Measurements from ENCODE around the gene NEO1.

DNA sequence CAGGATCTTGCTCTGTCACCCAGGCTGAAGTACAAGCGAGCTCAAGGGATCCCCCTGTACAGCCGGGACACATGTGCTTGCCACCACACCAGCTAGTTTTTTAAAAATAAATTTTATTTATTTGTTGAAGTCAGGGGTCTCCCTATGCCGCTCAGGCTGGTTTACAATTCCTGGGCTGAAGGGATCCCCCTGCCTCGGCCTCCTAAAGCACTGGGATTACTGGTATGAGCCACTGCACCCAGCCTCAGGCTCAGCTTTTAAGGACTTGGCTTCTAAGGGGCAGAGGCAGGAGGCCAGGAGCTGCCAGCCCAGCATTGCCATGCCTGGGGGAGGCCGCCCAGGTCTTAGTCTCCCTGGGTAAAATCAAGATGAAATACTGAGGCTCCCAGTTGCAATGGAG, 279.2 kb downstream of the NEO1 start:
- TF ChIP-seq, protein P1, sequence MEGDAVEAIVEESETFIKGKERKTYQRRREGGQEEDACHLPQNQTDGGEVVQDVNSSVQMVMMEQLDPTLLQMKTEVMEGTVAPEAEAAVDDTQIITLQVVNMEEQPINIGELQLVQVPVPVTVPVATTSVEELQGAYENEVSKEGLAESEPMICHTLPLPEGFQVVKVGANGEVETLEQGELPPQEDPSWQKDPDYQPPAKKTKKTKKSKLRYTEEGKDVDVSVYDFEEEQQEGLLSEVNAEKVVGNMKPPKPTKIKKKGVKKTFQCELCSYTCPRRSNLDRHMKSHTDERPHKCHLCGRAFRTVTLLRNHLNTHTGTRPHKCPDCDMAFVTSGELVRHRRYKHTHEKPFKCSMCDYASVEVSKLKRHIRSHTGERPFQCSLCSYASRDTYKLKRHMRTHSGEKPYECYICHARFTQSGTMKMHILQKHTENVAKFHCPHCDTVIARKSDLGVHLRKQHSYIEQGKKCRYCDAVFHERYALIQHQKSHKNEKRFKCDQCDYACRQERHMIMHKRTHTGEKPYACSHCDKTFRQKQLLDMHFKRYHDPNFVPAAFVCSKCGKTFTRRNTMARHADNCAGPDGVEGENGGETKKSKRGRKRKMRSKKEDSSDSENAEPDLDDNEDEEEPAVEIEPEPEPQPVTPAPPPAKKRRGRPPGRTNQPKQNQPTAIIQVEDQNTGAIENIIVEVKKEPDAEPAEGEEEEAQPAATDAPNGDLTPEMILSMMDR (optimal IDR thresholded peaks at IDR 0.05 in 1 of 3, IDR thresholded peaks at IDR 0.05 in 1 of 3, conservative IDR thresholded peaks at IDR 0.05 in 1 of 3; ENCODE audit: extremely low read depth in 1 of 3, insufficient read depth in 2 of 3, low read length in 3 of 3): no peak
- TF ChIP-seq EZH2 (IDR thresholded peaks at IDR 0.05; ENCODE audit: low read length): no peak

Data from keratinocyte (primary cell).